Neutrophil (primary cell): ENCODE results near the gene PLIN5.
"Not testable (repeated sequence)": the region's sequence is repeated elsewhere in the genome, so short reads cannot be mapped to it uniquely, and the experiment has no call there.

Experiments used
- H3K27ac ChIP-seq: fragments of 200-600 bp; sonication (generic); 2 replicates; pipeline ENCODE4 v1.5.1; 2016; ENCODE audit warnings: mild to moderate bottlenecking, moderate library complexity
- H3K27me3 ChIP-seq: fragments of 200-600 bp; sonication (generic); 2 replicates; pipeline ENCODE4 v1.6.0; 2016; ENCODE audit warnings: mild to moderate bottlenecking
- H3K36me3 ChIP-seq: fragments of 200-600 bp; sonication (generic); 2 replicates; pipeline ENCODE4 v1.5.1; 2017
- H3K4me1 ChIP-seq, 2 experiments: fragments of 200-600 bp in 1 of 2; sonication (generic) in 1 of 2; 1 replicate in 1 of 2; 2 replicates in 1 of 2; pipeline versions ENCODE4 v1.5.1 to v1.6.1; 2013 to 2016; ENCODE audit warnings: low read depth in 1 of 2, low read length in 1 of 2, mild to moderate bottlenecking in 1 of 2, moderate library complexity in 1 of 2; ENCODE audit not compliant: control insufficient read depth in 1 of 2, insufficient read depth in 1 of 2
- H3K4me3 ChIP-seq, 2 experiments: fragments of 200-600 bp in 1 of 2; sonication (generic) in 1 of 2; 1 replicate in 1 of 2; 2 replicates in 1 of 2; pipeline ENCODE4 v1.5.1; 2013 to 2016; ENCODE audit warnings: low read depth in 1 of 2, low read length in 1 of 2, mild to moderate bottlenecking in 1 of 2, moderate library complexity in 1 of 2
- H3K9me3 ChIP-seq: fragments of 200-600 bp; sonication (generic); 2 replicates; pipeline ENCODE4 v1.5.1; 2016
- TF ChIP-seq, protein P1 (sequence below): fragments of 200-600 bp; sonication (generic); IDR thresholded peaks from 2 replicates; pipeline ENCODE4 v1.5.1; 2016; ENCODE audit warnings: antibody characterized with exemption

PLIN5 gene

DNA sequence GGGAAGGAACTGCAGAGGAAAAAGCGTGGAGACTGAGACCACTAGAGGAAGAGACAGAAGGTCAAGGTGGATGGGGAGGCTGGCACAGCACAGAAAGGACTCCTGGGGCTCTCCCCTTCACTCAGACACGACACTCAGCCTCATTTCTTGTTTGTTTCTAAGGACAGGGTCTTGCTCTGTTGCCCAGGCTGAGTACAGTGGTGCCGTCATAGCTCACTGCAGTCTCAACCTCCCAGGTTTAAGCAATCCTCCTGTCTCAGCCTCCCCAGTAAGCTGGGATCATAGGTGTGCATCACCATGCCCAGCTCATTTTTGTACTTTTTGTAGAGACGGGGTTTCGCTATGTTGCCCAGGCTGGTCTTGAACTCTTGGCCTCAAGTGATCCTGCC lies 35.9 kb upstream of the PLIN5 start:
- peaks cover 24 to 30% of the 10 kb centered on the region in 2 experiments for H3K4me1 ChIP-seq
- TF ChIP-seq, protein P1, sequence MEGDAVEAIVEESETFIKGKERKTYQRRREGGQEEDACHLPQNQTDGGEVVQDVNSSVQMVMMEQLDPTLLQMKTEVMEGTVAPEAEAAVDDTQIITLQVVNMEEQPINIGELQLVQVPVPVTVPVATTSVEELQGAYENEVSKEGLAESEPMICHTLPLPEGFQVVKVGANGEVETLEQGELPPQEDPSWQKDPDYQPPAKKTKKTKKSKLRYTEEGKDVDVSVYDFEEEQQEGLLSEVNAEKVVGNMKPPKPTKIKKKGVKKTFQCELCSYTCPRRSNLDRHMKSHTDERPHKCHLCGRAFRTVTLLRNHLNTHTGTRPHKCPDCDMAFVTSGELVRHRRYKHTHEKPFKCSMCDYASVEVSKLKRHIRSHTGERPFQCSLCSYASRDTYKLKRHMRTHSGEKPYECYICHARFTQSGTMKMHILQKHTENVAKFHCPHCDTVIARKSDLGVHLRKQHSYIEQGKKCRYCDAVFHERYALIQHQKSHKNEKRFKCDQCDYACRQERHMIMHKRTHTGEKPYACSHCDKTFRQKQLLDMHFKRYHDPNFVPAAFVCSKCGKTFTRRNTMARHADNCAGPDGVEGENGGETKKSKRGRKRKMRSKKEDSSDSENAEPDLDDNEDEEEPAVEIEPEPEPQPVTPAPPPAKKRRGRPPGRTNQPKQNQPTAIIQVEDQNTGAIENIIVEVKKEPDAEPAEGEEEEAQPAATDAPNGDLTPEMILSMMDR = no peak

DNA sequence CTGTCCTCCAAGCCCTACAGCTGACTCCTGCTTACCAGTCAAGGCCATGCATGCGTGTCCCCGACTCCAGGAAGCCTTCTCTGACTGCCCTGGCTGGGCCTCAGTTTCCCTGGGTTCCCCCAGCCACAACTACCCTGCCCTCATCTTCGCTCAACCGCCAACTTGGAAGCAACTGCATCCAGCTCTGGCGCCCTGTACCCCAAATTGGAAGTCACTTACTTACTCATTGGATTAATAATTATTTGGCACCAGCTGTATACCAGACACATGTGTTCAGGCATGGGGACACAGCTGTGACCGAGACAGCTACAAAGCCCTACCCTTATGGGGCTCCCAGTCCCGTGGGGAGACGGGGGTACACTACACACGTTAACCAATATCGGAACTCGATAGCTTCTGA lies 35.4 kb upstream of the PLIN5 start:
- H3K27me3 ChIP-seq = peaks cover 23% of the 10 kb centered on the region
- no peak overlapping the region for H3K4me3 ChIP-seq
- TF ChIP-seq, protein P1 = no peak
- no peaks in the 10 kb centered on the region for H3K36me3 ChIP-seq
- peaks cover 24 to 30% of the 10 kb centered on the region in 2 experiments for H3K4me1 ChIP-seq
- no peak overlapping the region for H3K27ac ChIP-seq
- H3K9me3 ChIP-seq = no peaks in the 10 kb centered on the region

More for the DNA sequence above, 35.9 kb upstream of the PLIN5 start:
- H3K27ac ChIP-seq = no peak overlapping the region
- H3K27me3 ChIP-seq = peaks cover 28% of the 10 kb centered on the region
- H3K4me3 ChIP-seq = no peak overlapping the region
- H3K36me3 ChIP-seq = no peaks in the 10 kb centered on the region
- H3K9me3 ChIP-seq = no peaks in the 10 kb centered on the region

DNA sequence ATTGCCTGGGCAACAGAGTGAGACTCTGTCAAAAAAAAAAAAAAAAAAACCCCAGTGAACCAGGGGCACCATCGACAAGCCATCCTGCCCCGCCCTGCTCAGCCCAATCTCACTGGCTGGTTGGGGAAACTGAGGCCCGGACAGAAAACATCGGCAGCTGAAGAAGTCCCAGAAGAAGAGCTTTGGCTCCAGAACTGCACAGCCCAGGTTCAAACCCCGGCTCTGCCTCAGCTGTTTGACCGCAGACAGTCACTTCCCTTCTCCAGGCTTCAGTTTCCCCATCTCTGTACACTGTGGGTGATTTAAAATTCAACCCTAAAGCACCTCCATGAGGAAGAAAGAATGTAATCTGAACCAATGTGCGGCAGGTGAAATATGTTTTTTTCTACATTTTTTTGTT lies 33.9 kb upstream of the PLIN5 start:
- Histone ChIP-seq H3K27me3 (peaks cover 7% of the 10 kb centered on the region), H3K27ac (peak overlapping the region; percentile 79), H3K4me3 (no peak overlapping the region), H3K36me3 (no peaks in the 10 kb centered on the region), H3K9me3 (no peaks in the 10 kb centered on the region), H3K4me1 (peaks cover 31 to 39% of the 10 kb centered on the region in 2 experiments)
- TF ChIP-seq, protein P1 = peak; percentile 15

DNA sequence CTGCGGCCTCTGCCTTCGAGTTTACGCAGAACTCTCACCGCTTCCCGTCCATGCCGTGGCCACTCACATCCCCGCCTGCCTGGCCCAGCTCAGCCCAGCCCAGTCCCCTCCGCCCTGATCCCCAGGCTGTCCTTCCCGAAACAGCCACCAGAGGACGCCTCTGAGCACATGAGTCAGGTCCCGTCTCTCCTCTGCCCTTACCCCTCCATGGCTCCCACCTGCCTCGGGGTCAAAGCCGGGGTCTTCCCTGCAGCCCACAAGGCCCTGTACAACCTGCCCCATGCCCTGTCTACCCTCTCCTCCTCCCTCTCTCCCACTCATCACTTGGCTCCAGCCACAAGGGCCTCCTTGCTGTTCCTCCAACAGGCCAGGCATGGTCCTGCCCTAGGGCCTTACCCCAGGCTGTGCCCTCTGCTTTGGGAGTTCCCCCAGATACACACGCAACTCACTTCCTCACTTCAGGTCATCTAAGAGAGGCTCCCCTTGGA lies 32.6 kb upstream of the PLIN5 start:
- Histone ChIP-seq H3K36me3 (no peaks in the 10 kb centered on the region), H3K27me3 (no peaks in the 10 kb centered on the region), H3K4me1 (peaks cover 44 to 52% of the 10 kb centered on the region in 2 experiments), H3K4me3 (no peak overlapping the region), H3K27ac (peak overlapping the region; percentile 79), H3K9me3 (no peaks in the 10 kb centered on the region)
- TF ChIP-seq, protein P1 = peak; percentile 62

DNA sequence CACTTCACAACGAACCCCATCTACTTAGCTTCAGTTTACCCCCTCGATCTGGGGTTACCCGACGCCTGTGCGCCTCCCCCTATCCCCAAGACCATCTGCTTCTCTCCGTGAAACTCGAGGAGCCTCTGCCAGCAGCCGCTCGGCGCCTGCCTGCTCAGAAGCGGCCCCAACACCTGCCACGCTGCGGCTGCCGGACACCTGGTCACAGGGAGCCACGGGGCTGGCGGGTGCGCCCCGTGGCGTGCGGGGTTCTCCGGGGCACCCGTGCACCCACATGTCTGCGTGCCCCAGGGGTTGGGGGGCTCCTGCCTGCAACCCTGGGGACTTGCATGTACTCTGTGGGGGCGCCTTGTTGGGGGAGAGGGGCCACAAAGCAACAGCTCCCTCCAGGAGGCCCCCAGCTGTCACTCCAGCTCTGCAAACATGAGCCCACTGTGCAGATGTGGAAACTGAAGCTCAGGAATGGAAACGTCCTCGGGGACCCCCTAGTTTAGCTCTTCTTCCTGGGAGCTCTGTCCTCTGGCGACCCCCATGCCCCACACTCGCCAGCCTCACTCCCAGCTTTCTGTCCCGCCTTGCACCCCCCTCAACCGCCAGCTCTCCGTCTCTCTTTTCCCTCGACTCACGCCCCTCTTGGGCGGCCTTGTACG lies 31.5 kb upstream of the PLIN5 start:
- no peaks in the 10 kb centered on the region for H3K9me3 ChIP-seq
- H3K36me3 ChIP-seq = no peaks in the 10 kb centered on the region
- H3K27ac ChIP-seq = no peak overlapping the region
- TF ChIP-seq, protein P1 = no peak
- no peaks in the 10 kb centered on the region for H3K27me3 ChIP-seq
- peaks cover 54 to 62% of the 10 kb centered on the region in 2 experiments for H3K4me1 ChIP-seq
- H3K4me3 ChIP-seq = no peak overlapping the region

DNA sequence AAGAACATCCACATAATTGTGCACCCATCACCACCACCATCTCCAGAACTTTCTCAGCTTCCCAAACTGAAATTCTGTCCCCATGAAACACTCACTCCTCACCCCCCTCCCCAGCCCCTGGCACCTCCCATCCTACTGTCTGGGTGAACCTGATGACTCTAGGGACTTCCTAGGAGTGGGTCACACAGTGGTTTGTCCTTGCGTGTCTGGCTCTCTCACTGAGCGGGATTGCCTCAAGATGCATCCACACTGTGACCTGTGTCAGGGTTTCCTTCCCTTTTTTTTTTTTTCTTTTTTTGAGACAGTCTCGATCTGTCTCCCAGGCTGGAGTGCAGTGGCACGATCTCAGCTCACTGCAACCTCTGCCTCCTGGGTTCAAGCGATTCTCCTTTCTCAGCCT lies 28.5 kb upstream of the PLIN5 start:
- peak overlapping the region in 1 of 2 experiments; percentile 28 for H3K4me3 ChIP-seq
- H3K27me3 ChIP-seq, H3K9me3 ChIP-seq, H3K36me3 ChIP-seq: not testable (repeated sequence)
- H3K4me1 ChIP-seq = peaks cover 76 to 80% of the 10 kb centered on the region in 2 experiments
- H3K27ac ChIP-seq = peak overlapping the region; percentile 91

DNA sequence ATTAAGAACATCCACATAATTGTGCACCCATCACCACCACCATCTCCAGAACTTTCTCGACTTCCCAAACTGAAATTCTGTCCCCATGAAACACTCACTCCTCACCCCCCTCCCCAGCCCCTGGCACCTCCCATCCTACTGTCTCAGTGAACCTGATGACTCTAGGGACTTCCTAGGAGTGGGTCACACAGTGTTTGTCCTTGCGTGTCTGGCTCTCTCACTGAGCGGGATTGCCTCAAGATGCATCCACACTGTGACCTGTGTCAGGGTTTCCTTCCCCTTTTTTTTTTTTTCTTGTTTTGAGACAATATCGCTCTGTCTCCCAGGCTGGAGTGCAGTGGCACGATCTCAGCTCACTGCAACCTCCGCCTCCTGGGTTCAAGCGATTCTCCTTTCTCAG lies 27.1 kb upstream of the PLIN5 start:
- Histone ChIP-seq H3K27ac (peak overlapping the region; percentile 91), H3K4me3 (peak overlapping the region; percentile 16 to 36), H3K4me1 (peaks cover 72 to 77% of the 10 kb centered on the region in 2 experiments)
- H3K9me3 ChIP-seq, H3K27me3 ChIP-seq, H3K36me3 ChIP-seq: not testable (repeated sequence)
